ACHN (cell line): ENCODE measurements around the gene GBA2.
A peak's percentile ranks its signal among the peaks of the same experiment; 100 is the strongest.

Experiments
- DNase-seq: peaks from one replicate; pipeline ENCODE4 v3.0.0-alpha.2; 2015
- in situ Hi-C: cut with HindIII; loops from 2 replicates; pipeline ENCODE4 v1.10.0; 2017; ENCODE audit warnings: low sequenced_read_pairs, low pct_ligation_motif_present, low pct_unique_long_range_greater_than_20kb

GBA2 gene

DNA sequence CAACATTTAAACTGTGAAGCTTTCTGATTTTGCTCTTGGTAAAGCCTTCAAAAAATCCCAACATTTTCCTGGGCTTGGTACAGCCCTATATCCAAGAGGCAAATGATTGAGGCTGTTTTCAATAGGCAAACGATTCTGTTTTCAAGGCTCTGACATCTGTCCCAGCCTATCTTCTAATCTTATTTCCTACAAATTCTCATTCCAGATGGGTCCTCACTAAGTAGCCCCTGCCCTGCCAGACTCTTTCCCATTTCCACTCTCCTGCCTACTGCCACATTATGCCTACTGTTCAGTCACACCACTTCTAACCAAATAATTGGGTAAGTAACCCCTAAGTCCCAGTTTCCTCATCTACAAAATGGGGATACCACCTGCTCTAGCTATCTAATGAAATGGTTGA lies 3.5 kb downstream of the GBA2 start:
- no peak for DNase-seq
- in situ Hi-C loops: no loop called here

DNA sequence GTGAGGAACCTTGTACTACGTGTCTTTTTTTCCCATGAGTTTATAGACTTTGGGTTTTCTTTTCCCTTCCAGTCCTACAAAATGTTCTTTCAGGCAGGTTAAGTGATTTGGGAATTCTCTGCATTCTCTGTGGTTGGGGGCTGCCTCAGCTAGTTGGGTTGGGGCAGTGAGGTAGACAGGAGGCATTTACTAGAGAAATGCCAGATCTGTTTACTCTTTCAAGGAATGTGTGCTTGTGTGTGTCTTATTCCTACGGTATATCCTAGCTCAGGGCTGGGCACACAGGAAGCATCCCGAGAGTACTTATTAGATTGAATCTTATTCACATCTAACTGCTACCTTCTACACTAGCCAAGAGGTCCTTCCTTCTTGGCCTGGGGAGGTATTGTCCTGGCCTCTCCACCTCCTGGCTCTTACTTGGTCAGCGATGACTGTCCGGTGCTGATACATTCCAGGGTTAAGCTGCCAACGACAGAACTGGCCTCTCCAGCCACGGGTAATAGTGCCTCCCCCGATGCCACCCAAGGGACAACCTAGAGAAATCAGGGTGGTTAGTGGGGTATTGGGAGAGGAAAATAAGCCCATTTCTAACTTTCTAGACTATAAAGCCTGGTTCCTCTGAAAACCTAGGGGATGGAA lies 5.0 kb downstream of the GBA2 start:
- DNase-seq: no peak
- in situ Hi-C loops: no loop called here

DNA sequence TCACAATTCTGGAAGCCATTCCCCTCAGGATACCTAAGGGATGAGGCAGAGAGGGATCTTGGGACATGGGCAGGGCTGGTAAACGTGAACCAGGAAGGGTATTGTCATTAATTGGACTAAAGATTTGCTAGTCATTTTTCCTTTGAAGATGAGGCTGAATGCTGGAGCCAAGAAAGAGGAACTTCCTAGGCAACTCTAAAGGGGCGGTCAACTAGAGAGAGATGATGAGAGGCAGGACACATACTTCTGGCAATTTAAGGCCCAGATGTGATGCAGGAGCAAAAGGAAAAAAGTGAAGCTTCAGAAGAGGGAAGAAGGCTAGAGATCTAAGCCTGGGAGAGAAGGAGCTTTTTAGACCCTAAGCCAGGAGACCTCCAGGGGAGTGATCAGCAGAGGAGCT lies 5.6 kb downstream of the GBA2 start:
- in situ Hi-C loops: no loop called here
- DNase-seq: no peak

DNA sequence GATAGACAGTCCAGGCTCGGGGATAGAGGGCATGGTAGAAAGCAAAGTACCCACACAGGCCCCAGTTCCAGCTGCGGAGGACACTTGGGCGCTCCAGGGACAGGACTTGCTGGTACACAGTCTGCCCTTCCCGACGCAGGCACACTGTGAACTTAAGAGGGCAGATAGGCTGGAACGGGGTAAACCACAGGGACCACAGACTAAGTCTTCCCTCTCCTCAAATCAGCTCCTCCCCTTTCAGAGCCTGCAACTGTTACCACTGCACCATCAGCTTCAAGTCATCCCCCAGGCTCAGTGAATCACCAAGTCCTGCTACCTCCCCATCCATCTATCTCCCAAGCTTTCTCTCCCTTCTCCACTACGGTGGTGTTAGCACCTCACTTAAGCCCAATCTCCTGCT lies 7.3 kb downstream of the GBA2 start:
- no peak for DNase-seq
- in situ Hi-C loops: no loop called here

DNA sequence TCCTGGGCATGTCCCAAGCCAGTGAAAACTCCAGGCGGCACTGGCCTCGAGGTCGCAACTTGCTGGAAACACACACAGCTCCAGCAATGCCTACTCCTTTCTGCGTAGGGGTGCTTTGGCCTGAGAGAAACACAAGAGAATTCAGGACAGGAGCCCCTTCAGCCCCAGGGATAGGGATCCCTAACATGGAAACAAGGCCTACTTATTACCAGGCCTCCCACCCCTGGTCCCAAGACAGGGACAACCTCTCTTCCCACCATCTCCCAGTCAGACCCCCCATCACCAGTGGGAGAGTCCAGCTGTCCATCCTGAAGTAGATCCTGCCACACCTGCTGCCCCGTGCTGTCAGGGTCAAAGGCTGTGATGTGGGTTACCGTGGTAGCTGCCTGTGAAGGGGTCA lies 8.8 kb downstream of the GBA2 start:
- in situ Hi-C loops: no loop called here

DNA sequence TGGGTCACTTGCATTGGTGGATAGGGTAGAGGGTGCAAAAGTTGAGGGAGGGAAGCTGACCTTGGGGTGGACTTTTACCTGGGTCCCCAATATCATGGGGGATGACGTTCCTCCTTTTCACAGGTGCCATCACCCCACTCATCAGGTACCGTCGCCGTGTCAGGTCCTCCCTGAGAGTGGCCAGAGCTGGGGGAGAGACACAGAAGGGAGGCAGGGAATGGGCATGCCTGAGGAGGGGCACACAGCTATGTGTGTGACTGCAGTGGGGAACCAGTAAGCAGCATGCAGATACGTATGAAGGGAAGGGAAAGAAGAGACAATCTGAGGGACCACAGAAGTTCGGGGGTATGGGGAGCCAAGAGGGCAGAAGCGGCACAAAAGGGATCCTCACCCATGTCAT lies 10.1 kb downstream of the GBA2 start:
- no peak for DNase-seq
- in situ Hi-C loops: no loop called here

More for the DNA sequence above, 8.8 kb downstream of the GBA2 start:
- DNase-seq: no peak

DNA sequence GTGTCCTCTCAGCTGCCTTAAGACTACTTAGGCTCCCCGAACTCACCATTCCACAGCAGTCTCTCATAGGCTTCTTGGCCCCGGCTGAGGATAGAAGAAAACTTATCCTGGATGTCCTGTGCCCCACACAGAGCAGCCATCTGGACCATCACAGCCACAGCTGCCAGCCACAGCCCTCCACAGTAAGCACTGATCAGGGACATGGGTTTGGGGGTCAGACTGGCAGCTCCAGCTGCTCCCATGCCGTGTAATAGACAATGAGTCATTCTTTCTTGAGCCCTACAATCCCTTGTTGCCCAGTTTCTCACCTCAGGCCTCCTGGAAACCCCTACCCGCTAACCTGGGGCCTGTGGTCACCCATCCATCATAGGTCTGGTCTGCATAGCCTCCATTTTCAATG lies 10.8 kb downstream of the GBA2 start:
- DNase-seq: no peak
- in situ Hi-C loops: no loop called here

DNA sequence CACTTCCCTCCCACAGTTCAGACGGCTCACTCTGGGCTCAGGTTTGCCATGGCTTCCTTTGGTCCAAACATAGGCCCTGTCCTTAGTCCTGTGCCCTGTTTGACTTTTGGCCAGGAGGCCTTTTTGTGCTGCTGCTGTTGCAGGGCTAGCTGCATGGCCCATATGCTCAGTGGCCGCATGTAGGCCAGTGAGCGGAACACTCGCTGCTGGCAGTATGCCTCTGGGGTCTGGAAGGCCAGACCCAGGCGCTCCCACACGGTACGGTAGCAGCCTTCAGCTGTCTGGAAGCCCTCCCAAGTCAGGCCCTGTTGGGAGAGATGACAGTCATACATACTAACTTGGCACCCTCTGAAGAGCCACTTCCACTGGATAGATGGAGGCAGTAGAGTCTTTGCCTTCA lies 11.9 kb downstream of the GBA2 start:
- in situ Hi-C loops: no loop called here
- no peak for DNase-seq

DNA sequence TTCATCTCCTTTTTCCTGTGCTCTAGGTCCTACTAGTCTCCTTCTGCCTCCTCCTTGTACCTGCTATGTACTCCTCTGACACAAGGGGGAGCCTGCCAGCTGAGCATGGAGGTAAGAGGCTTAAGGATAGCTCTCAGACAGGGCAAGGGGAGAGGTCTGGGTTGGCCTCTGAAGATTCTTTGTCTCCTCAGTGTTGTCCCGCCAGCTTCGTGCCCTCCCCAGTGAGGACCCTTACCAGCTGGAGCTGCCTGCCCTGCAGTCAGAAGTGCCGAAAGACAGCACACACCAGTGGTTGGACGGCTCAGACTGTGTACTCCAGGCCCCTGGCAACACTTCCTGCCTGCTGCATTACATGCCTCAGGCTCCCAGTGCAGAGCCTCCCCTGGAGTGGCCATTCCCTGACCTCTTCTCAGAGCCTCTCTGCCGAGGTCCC lies 12.8 kb downstream of the GBA2 start:
- in situ Hi-C loops: no loop called here

DNA sequence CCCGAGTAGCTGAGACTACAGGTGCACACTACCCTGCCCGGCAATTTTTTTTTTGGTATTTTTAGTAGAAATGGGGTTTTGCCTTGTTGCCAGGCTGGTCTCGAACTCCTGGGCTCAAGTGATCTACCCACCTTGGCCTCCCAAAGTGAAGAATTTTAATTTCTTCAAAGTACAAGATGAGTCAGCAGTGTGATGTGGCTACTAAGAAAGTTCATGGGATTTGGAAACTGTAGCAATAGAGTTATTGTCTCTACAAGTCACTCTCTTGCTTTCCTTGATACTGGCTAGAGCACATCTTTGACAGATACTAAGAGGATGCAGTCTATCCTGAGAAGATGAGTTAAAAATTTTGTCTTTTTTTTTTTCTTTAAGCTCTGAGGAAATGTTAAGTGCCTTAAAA lies 14.9 kb downstream of the GBA2 start:
- DNase-seq: no peak
- in situ Hi-C loops: no loop called here

More for the DNA sequence above, 12.8 kb downstream of the GBA2 start:
- peak; percentile 70 for DNase-seq

DNA sequence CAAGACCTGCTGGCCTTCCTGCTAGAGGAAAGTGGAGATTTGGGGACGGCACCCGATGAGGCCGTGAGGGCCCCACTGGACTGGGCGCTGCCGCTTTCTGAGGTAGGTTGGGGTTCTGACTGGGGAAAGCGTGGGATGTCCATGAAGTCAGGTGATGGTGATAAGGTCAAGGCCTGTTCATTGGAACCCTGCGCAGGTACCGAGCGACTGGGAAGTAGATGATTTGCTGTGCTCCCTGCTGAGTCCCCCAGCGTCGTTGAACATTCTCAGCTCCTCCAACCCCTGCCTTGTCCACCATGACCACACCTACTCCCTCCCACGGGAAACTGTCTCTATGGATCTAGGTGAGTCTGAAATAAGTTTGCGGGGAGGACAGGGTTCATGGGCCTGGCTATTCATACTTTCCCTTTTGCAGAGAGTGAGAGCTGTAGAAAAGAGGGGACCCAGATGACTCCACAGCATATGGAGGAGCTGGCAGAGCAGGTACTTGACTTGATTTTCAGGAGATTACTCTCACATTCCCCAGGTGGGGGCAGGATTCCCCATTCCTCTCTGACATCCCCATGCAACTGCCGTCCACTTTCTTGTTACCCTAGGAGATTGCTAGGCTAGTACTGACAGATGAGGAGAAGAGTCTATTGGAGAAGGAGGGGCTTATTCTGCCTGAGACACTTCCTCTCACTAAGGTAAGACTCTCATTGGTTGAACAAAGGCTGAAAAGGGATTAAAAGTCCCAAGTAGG lies 16.1 kb downstream of the GBA2 start:
- peak; percentile 80 for DNase-seq
- in situ Hi-C loops: no loop called here

DNA sequence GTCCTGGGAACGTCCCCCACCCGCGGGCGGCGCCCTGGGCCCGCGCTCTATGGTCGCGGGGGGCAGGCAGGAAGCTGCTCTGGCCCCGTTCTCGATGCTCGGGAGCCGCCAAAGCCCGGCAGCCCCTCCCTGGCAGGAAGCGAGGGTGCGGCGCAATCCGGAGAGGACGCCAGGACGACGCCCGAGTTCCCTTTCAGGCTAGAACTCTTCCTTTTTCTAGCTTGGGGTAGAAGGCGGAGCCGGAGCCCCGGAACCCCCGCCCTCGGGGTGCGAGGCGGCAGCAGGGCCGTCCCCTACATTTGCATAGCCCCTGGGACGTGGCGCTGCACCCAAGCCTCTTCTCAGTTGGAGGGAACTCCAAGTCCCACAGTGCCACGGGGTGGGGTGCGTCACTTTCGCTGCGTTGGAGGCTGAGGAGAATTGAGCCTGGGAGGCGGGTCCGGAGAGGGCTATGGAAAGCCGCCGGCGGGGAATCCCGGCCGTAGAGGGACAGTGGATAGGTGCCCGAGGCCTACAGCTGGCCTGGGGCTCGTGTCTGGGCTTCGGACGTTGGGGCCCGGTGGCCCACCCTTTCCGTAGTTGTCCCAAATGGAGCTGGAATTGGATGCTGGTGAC lies 16.7 kb downstream of the GBA2 start, which contains the start of the genes CREB3 and TLN1:
TSS of gene CREB3 (plus strand) at position 482 of the 615 bp plus-strand sequence. CDS start at position 589, 107 bp downstream.
TSS of gene TLN1 (minus strand) at position 11 of the 615 bp plus-strand sequence. CDS start 6,501 bp downstream, outside the sequence.
- in situ Hi-C loops: no loop called here

DNA sequence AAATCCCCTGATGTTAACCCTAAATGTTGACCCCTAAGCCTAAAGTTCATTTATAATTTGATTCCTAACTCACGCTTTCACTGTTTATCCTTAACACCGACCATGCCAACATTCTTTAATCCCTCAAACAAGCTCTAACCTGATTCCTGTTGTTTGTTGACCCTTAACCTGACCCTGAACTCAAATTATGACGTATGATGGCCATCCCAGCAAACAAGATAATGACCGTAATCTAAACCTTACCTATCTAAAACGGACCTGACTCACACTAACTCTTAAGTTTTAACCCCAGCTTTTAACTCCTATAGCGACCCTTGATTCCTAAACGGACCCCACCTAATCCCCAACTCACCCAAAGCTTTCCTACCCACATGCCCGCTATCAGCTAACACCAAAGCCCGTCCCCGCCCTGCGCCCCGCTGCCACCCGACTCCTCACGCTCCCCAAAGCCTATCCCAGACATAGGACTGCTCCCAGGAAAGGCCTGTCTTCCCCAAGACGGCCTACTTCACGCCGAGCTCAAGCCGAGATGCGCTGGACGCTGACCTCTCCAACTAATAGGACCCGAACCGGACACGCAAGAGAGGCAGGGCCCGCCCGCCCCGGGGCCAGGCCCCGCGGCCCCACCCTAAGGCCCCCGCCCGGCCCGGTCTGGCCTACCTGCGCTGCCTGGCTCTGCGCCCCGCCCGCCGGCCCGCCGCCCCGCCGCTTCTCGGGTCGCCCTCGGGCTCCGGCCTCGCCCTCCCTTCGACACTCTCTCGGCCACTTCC lies 17.4 kb downstream of the GBA2 start:
- no peak for DNase-seq
- in situ Hi-C loops: no loop called here

More for the DNA sequence above, 16.7 kb downstream of the GBA2 start, which contains the start of the genes CREB3 and TLN1:
- DNase-seq: peak; percentile 96

DNA sequence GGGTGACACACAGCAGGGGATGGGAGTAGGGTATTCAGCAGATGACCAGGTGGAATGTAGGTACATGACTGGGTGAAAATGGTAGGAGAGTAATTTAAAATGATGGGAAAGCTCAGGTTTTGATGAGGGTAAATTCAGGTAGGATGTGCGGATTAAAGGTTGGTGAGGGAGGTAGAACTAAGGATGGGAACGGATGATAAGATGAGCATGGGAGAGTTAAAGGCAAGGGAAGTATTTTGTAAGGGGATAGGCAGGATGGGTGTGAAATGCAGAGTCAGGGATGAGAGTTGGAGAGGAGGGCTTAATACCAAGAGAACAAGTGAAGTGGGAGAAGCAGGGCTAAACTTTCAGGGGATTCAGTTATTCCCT lies 18.6 kb downstream of the GBA2 start:
- DNase-seq: no peak
- in situ Hi-C loops: no loop called here

DNA sequence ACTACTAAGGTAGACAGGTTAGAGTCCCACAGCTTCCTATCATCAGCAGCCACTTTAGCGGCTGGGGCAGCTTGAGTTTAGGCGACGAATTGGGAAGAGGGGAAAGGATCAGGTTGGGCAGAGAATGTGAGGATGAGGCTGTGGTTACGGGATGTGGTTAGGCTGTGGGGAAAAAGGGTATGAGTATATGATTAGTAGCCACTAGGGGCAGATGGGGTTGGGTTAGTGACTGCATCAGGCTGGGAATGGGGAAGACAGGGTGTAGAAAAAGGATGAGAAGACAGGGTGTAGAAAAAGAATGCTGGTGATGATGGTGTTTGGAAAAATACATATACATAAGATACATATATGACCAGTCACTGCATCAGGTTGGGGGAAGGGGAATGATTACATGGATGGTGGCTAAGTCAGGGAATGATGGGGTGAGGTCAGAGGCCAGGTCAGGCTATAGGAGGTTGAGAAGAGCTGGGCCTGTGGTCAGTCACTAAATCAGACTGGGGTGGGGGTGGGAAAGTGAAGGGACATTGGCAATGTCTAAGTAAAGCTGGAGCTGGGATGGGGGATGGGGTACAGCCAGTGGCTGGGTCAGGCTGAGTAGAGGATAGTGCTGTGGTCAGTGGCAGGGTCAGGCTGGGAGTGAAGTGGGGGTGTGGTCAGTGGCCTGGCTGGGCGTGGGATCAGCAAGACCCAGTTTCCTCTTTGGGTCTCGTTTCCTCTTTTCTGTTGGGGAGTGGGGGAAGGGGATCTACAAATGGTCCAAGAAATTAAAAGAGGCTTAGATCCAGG lies 19.1 kb downstream of the GBA2 start:
- in situ Hi-C loops: no loop called here
- DNase-seq: peak; percentile 83

DNA sequence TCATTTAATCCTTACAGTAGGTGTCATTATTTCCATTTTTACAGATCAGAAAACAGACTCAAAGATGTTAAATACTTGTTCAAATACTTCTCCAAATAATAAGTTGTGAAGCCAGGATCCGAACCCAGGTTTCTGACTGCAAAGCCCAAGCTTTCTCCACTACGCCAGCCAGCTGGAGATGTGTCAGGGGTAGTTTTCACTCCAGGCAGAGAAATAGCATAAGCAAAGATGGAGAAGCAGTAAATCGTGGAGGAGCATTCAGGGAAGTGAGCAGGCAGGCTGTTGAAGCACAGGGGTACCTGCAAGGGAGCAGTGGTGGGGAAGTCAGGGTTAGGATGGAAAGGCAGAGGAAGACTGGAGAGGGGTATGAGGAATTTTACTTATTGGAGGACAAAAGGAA lies 19.9 kb downstream of the GBA2 start:
- in situ Hi-C loops: no loop called here
- DNase-seq: no peak

DNA sequence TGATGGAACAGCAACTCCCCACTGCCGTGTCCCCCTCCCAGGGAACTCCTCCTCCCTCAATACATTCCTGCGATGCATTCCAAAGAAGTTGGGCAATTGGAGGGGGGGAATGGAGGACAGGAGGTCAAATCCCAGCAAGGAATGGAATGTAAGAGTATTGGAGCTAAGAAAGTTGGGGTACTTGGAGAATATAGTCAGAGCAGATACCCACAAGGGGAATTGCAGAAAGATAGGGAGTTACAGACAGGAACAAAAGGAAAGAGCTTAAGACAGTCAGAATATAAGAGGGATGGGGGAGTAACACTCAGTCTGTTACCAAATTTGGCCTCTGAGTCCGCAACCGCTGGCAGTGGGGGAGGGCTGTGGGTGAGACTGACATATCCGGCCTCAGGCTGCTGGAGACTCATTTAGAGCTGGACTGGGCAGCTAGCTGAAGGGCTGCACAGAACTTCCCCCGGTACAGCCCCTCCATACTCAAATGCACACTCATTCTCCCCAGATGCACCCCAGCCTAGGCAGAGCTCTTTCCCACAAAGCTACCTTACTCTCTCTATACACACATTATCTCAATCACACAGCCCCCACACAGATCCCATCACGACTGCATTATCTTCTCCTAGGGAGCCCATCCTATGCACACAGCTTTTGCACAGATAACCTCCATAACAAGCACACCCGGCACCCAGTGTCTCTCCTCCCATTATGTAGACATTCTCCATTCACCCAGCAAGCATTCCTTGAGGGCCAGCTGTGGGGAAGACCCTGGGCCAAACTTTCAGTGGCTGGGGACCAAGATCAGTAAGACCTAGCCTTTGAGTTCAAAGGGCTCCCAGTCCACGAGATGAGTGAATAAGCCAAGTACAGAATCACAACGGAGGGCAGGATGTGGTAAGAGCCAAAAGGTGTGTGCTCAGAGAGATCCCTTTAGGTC lies 20.7 kb downstream of the GBA2 start:
- peak; percentile 83 for DNase-seq
- in situ Hi-C loops: no loop called here
